ENCODE results near the gene FNDC10.
"Not testable (repeated sequence)": the region's sequence is repeated elsewhere in the genome, so short reads cannot be mapped to it uniquely, and the experiment has no call there.

The FNDC10 gene

GRCh38 chr1:1599030-1599934, 653 bp downstream of the FNDC10 start:
- H3K4me3 ChIP-seq (replicated peaks in 1 of 2; ENCODE audit: low read depth in 2 of 2, low read length in 2 of 2): peak overlapping the region in 1 of 2 donors; percentile 30

DNA sequence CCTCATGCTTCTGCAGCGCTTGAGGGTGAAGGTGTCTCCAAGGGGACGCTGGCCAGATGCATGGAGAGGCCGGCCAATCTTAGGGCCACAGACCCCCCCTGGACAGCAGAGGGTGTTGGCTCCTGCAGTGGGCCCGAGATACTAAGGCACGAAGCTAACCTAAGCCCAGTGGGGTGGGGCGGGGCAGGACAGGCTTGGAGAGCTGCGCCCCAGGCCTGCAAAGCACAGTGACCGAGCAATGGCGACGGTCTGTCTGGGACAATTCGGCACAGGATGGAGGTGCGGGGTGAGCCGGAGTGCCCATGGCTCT, 1.3 kb downstream of the FNDC10 start:
- DNase-seq (ENCODE audit: low read depth in 2 of 2): no peak
- TF ChIP-seq CTCF (IDR thresholded peaks at IDR 0.05; ENCODE audit: low read depth, low read length): no peak

More at GRCh38 chr1:1599030-1599934, 653 bp downstream of the FNDC10 start:
- TF ChIP-seq CTCF (IDR thresholded peaks at IDR 0.05; ENCODE audit: low read depth, low read length): no peak
- DNase-seq (ENCODE audit: low read depth in 2 of 2): peak; percentile 28 to 40

DNA sequence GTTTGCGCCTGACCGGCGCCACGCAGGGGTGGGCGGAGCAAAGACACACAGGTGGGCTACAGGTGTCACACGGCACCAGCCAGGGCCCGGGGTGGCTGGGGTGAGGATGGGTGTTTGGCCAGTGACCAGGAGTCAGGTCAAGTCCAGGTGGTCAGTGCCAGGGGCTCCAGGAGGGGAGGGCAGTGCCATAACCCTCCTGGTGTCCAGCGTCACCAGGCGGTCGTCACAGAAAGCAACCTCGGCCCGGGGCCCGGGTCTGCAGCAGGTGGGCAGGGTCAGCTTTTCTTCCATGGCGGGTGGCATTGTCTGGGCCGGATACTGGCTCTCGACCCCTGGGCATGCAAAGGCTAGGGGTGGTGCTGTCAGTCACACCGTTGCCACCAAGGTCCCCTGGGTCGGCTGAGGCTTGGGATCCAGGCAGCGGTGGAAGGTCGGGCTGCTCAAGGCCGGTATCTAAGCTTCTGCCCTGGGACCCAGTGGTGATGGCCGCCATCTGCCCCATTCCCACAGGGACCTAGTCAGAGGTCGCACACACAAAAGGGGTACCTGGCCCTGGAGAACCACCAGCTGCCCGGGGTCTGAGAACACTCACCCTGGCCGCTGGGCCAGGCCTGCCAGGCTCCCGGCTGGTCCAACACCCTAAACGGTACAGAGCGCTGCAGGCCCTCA, 1.8 kb downstream of the FNDC10 start:
- no peak for TF ChIP-seq CTCF (IDR thresholded peaks at IDR 0.05; ENCODE audit: low read depth, low read length)
- H3K4me3 ChIP-seq (replicated peaks in 1 of 2; ENCODE audit: low read depth in 2 of 2, low read length in 2 of 2): no peak overlapping the region
- no peak for DNase-seq (ENCODE audit: low read depth in 2 of 2)

More for the DNA sequence above, 1.3 kb downstream of the FNDC10 start:
- no peak overlapping the region for H3K4me3 ChIP-seq (replicated peaks in 1 of 2; ENCODE audit: low read depth in 2 of 2, low read length in 2 of 2)

DNA sequence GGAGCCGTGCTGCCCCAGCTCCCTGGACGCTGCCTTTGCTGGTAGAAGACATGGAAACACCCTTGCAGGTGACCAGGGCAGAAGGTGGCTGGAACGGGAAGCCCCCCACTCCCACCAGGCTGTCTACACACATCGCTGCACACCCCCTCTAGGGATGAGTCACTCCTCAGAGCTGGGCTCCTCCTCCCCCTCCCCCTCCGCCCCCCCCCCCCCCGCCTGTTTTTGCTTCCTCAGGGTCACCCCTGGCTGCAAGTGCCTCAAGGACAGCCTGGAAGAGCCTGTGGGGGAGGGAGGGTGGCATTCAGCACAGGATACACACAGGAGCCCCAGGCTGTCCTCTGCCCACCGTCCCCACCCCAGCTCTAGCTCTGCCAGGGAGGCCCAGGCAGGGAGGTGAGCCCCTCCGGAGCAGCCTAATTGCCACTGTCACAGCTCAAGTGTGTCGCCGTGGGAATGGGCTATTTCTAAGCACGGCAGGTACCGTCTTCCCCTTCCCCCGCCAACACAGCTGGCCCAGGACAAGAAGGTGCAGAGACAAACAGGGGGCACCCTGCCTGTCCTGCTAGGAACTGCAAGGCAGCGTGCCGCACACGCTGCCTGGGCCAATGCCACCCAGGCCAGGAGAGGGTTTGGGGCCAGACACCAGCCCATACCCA, 2.5 kb downstream of the FNDC10 start:
- TF ChIP-seq CTCF (IDR thresholded peaks at IDR 0.05; ENCODE audit: low read depth, low read length): peak; percentile 59
- DNase-seq (ENCODE audit: low read depth in 2 of 2): peak in 1 of 2 donors; percentile 16
- H3K4me3 ChIP-seq (replicated peaks in 1 of 2; ENCODE audit: low read depth in 2 of 2, low read length in 2 of 2): no peak overlapping the region

- DNase-seq (ENCODE audit: low read depth in 2 of 2): no peak
- H3K4me3 ChIP-seq (replicated peaks in 1 of 2; ENCODE audit: low read depth in 2 of 2, low read length in 2 of 2): no peak overlapping the region
- TF ChIP-seq CTCF (IDR thresholded peaks at IDR 0.05; ENCODE audit: low read depth, low read length): no peak
Observed at GRCh38 chr1:1596493-1597274, 3.3 kb downstream of the FNDC10 start.

DNA sequence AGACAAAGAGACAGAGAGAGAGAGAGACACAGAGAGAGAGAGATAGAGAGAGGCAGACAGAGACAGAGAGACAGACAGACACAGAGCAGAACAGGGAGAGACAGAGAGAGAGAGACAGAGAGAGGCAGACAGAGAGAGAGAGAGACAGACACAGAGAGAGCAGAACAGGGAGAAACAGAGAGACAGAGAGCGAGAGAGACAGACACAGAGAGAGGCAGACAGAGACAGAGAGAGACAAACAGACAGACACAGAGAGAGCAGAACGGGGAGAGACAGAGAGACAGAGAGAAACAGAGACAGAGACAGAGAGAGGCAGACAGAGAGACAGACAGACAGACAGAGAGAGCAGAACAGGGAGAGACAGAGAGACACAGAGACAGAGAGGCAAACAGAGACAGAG, 4.6 kb downstream of the FNDC10 start:
- not testable (repeated sequence) for H3K4me3 ChIP-seq (replicated peaks in 1 of 2; ENCODE audit: low read depth in 2 of 2, low read length in 2 of 2); DNase-seq (ENCODE audit: low read depth in 2 of 2)

All from cardiac fibroblast (primary cell).